Esophagus muscularis mucosa (tissue), 4 donors: Measurements from ENCODE around the gene RAMP1.

Experiments
- CTCF ChIP-seq, 3 experiments: fragments of 200-600 bp in 2 of 3; fragments of 450-650 bp in 1 of 3; sonication (generic) in 2 of 3; IDR thresholded peaks; one replicate each; pipeline ENCODE4 v1.5.1; 2017 to 2019; ENCODE audit warnings: antibody characterized with exemption in 3 of 3, mild to moderate bottlenecking in 2 of 3, moderate library complexity in 1 of 3
- EP300 ChIP-seq: sonication (generic); formaldehyde crosslinking; IDR thresholded peaks from one replicate; pipeline ENCODE4 v1.6.1; 2017; ENCODE audit warnings: antibody characterized with exemption
- POLR2A ChIP-seq: fragments of 450-650 bp; IDR thresholded peaks from one replicate; pipeline ENCODE4 v1.6.1; 2017; ENCODE audit warnings: antibody characterized with exemption, moderate library complexity, mild to moderate bottlenecking, low read depth

GRCh38 chr2:237900891-237901831 is 41.7 kb downstream of the RAMP1 start:
- no peak for TF ChIP-seq CTCF (IDR thresholded peaks at IDR 0.05)
- TF ChIP-seq EP300: no peak
- TF ChIP-seq POLR2A: no peak
